ENCODE measurements around the gene UNC13A. TPM values are rescaled to one million over a fixed set of nuclear protein-coding genes. Genes with fewer than 3 reads are reported as not detected.

UNC13A gene
- total RNA-seq, 1 donor from 2014 or later: 0.48 TPM

GRCh38 chr19:17669419-17669818 lies 18.7 kb downstream of the UNC13A start:
- DNase-seq (ENCODE audit: low spot score): no peak

GRCh38 chr19:17665058-17665457 lies 23.1 kb downstream of the UNC13A start:
- no peak for DNase-seq (ENCODE audit: low spot score)

- DNase-seq (ENCODE audit: low spot score): no peak
These were observed 28.2 kb downstream of the UNC13A start for GRCh38 chr19:17659996-17660395.

- DNase-seq (ENCODE audit: low spot score): no peak
These were observed 29.5 kb downstream of the UNC13A start for GRCh38 chr19:17658666-17659065.

- no peak for DNase-seq (ENCODE audit: low spot score)
These were observed 29.9 kb downstream of the UNC13A start for GRCh38 chr19:17658240-17658639.

GRCh38 chr19:17656970-17657369 lies 31.2 kb downstream of the UNC13A start:
- no peak for DNase-seq (ENCODE audit: low spot score)

GRCh38 chr19:17655751-17656472 lies 32.2 kb downstream of the UNC13A start:
- no peak for DNase-seq (ENCODE audit: low spot score)

- DNase-seq (ENCODE audit: low spot score): no peak
These were observed 33.2 kb downstream of the UNC13A start for GRCh38 chr19:17654993-17655392.

- DNase-seq (ENCODE audit: low spot score): no peak
These were observed 35.5 kb downstream of the UNC13A start for GRCh38 chr19:17652627-17653026.

- no peak for DNase-seq (ENCODE audit: low spot score)
These were observed 39.4 kb downstream of the UNC13A start for GRCh38 chr19:17648786-17649185.

GRCh38 chr19:17648097-17648660 lies 40.0 kb downstream of the UNC13A start:
- no peak for DNase-seq (ENCODE audit: low spot score)

GRCh38 chr19:17647071-17648020 lies 40.8 kb downstream of the UNC13A start:
- DNase-seq (ENCODE audit: low spot score): no peak

GRCh38 chr19:17646441-17646840 lies 41.7 kb downstream of the UNC13A start:
- DNase-seq (ENCODE audit: low spot score): no peak

GRCh38 chr19:17645339-17645963 lies 42.7 kb downstream of the UNC13A start:
- DNase-seq (ENCODE audit: low spot score): no peak

- DNase-seq (ENCODE audit: low spot score): no peak
These were observed 45.5 kb downstream of the UNC13A start for GRCh38 chr19:17642656-17643055.

- no peak for DNase-seq (ENCODE audit: low spot score)
These were observed 46.3 kb downstream of the UNC13A start for GRCh38 chr19:17641846-17642245.

GRCh38 chr19:17641181-17641580 lies 47.0 kb downstream of the UNC13A start:
- DNase-seq (ENCODE audit: low spot score): no peak

GRCh38 chr19:17633700-17634099 lies 54.5 kb downstream of the UNC13A start:
- DNase-seq (ENCODE audit: low spot score): no peak

- no peak for DNase-seq (ENCODE audit: low spot score)
These were observed 55.6 kb downstream of the UNC13A start for GRCh38 chr19:17632577-17632976.

- no peak for DNase-seq (ENCODE audit: low spot score)
These were observed 58.4 kb downstream of the UNC13A start for GRCh38 chr19:17629760-17630159.

- no peak for DNase-seq (ENCODE audit: low spot score)
These were observed 60.2 kb downstream of the UNC13A start for GRCh38 chr19:17627921-17628320.

- DNase-seq (ENCODE audit: low spot score): no peak
These were observed 61.0 kb downstream of the UNC13A start for GRCh38 chr19:17627161-17627560.
